ENCODE measurements around the gene ABCF2. TPM values are rescaled to one million over a fixed set of nuclear protein-coding genes. Genes with fewer than 3 reads are reported as not detected.

The ABCF2 gene
- total RNA-seq, 1 donor from 2014 or later, result 12.8 TPM

- peak; percentile 56 for DNase-seq (ENCODE audit: low spot score)
Observed at GRCh38 chr7:151242159-151243044, 15.4 kb upstream of the ABCF2 start.

GRCh38 chr7:151241755-151242096 is 14.7 kb upstream of the ABCF2 start:
- DNase-seq (ENCODE audit: low spot score), result no peak

- DNase-seq (ENCODE audit: low spot score), result no peak
Observed at GRCh38 chr7:151240942-151241754, 14.1 kb upstream of the ABCF2 start.

- no peak for DNase-seq (ENCODE audit: low spot score)
Observed at GRCh38 chr7:151240536-151240935, 13.5 kb upstream of the ABCF2 start.

- no peak for DNase-seq (ENCODE audit: low spot score)
Observed at GRCh38 chr7:151239837-151240459, 12.9 kb upstream of the ABCF2 start.

GRCh38 chr7:151238924-151239836 is 12.2 kb upstream of the ABCF2 start:
- no peak for DNase-seq (ENCODE audit: low spot score)

- DNase-seq (ENCODE audit: low spot score), result no peak
Observed at GRCh38 chr7:151238190-151238810, 11.3 kb upstream of the ABCF2 start.

GRCh38 chr7:151237244-151238189 is 10.5 kb upstream of the ABCF2 start:
- DNase-seq (ENCODE audit: low spot score), result no peak

- DNase-seq (ENCODE audit: low spot score), result no peak
Observed at GRCh38 chr7:151236406-151236805, 9.4 kb upstream of the ABCF2 start.

- no peak for DNase-seq (ENCODE audit: low spot score)
Observed at GRCh38 chr7:151235091-151235787, 8.2 kb upstream of the ABCF2 start.

GRCh38 chr7:151233804-151234203 is 6.8 kb upstream of the ABCF2 start:
- no peak for DNase-seq (ENCODE audit: low spot score)

- peak; percentile 55 for DNase-seq (ENCODE audit: low spot score)
Observed at GRCh38 chr7:151232917-151233701, 6.1 kb upstream of the ABCF2 start.

GRCh38 chr7:151232091-151232916 is 5.3 kb upstream of the ABCF2 start, which contains the start of gene CHPF2:
Gene CHPF2 (plus strand): TSS chr7:151232483. CDS start chr7:151234012, 1,529 bp downstream.
- DNase-seq (ENCODE audit: low spot score), result peak; percentile 92

GRCh38 chr7:151231080-151231479 is 4.1 kb upstream of the ABCF2 start:
- no peak for DNase-seq (ENCODE audit: low spot score)

GRCh38 chr7:151229249-151229648 is 2.2 kb upstream of the ABCF2 start:
- no peak for DNase-seq (ENCODE audit: low spot score)

- DNase-seq (ENCODE audit: low spot score), result no peak
Observed at GRCh38 chr7:151228024-151228866, 1.2 kb upstream of the ABCF2 start.

Measured in umbilical cord (tissue), 2 donors.